ENCODE results near the gene KDM4F.

The KDM4F gene

GRCh38 chr11:95042906-95043305 is 6.3 kb upstream of the KDM4F start:
- Mint-ChIP-seq H3K27me3 (ENCODE audit: low read depth) (peaks cover 12% of the 10 kb centered on the region), H3K27ac (no peak overlapping the region), H3K9me3 (no peaks in the 10 kb centered on the region), H3K4me3 (no peak overlapping the region), H3K4me1 (no peaks in the 10 kb centered on the region), H3K36me3 (ENCODE audit: low read depth) (no peaks in the 10 kb centered on the region)
- no peak for TF ChIP-seq CTCF (IDR thresholded peaks at IDR 0.05; ENCODE audit: unreplicated experiment in 3 of 3)

- no peaks in the 10 kb centered on the region for H3K36me3 Mint-ChIP-seq (ENCODE audit: low read depth)
- H3K4me1 Mint-ChIP-seq: no peaks in the 10 kb centered on the region
- no peaks in the 10 kb centered on the region for H3K9me3 Mint-ChIP-seq
- no peak overlapping the region for H3K27ac Mint-ChIP-seq
- H3K27me3 Mint-ChIP-seq (ENCODE audit: low read depth): peaks cover 12% of the 10 kb centered on the region
- H3K4me3 Mint-ChIP-seq: no peak overlapping the region
- no peak for TF ChIP-seq CTCF (IDR thresholded peaks at IDR 0.05; ENCODE audit: unreplicated experiment in 3 of 3)
These were observed 5.2 kb upstream of the KDM4F start for GRCh38 chr11:95044010-95044409.

GRCh38 chr11:95045812-95046211 is 3.4 kb upstream of the KDM4F start:
- Mint-ChIP-seq H3K4me1 (no peaks in the 10 kb centered on the region), H3K27me3 (ENCODE audit: low read depth) (peaks cover 12% of the 10 kb centered on the region), H3K27ac (no peak overlapping the region), H3K36me3 (ENCODE audit: low read depth) (no peaks in the 10 kb centered on the region), H3K9me3 (no peaks in the 10 kb centered on the region), H3K4me3 (no peak overlapping the region)
- TF ChIP-seq CTCF (IDR thresholded peaks at IDR 0.05; ENCODE audit: unreplicated experiment in 3 of 3): no peak

- Mint-ChIP-seq H3K9me3 (peaks cover 4% of the 10 kb centered on the region), H3K27ac (no peak overlapping the region), H3K4me1 (no peaks in the 10 kb centered on the region), H3K27me3 (ENCODE audit: low read depth) (peaks cover 15% of the 10 kb centered on the region), H3K36me3 (ENCODE audit: low read depth) (no peaks in the 10 kb centered on the region), H3K4me3 (no peak overlapping the region)
- TF ChIP-seq CTCF (IDR thresholded peaks at IDR 0.05; ENCODE audit: unreplicated experiment in 3 of 3): no peak
These were observed 1.5 kb downstream of the KDM4F start for GRCh38 chr11:95050595-95051202.

- H3K4me3 Mint-ChIP-seq: no peak overlapping the region
- no peaks in the 10 kb centered on the region for H3K36me3 Mint-ChIP-seq (ENCODE audit: low read depth)
- TF ChIP-seq CTCF (IDR thresholded peaks at IDR 0.05; ENCODE audit: unreplicated experiment in 3 of 3): no peak
- no peak overlapping the region for H3K27ac Mint-ChIP-seq
- H3K9me3 Mint-ChIP-seq: peaks cover 4% of the 10 kb centered on the region
- peaks cover 15% of the 10 kb centered on the region for H3K27me3 Mint-ChIP-seq (ENCODE audit: low read depth)
- H3K4me1 Mint-ChIP-seq: no peaks in the 10 kb centered on the region
These were observed 5.1 kb downstream of the KDM4F start for GRCh38 chr11:95054356-95054755.

GRCh38 chr11:95055283-95055897 is 6.2 kb downstream of the KDM4F start:
- Mint-ChIP-seq H3K4me3 (no peak overlapping the region), H3K4me1 (no peaks in the 10 kb centered on the region), H3K27ac (no peak overlapping the region), H3K27me3 (ENCODE audit: low read depth) (peaks cover 15% of the 10 kb centered on the region), H3K9me3 (peaks cover 4% of the 10 kb centered on the region), H3K36me3 (ENCODE audit: low read depth) (no peaks in the 10 kb centered on the region)
- TF ChIP-seq CTCF (IDR thresholded peaks at IDR 0.05; ENCODE audit: unreplicated experiment in 3 of 3): no peak

Data from nephron (organoid).